HCT116 (cell line): ENCODE measurements around the gene DET1. TPM values are rescaled to one million over a fixed set of nuclear protein-coding genes. Genes with fewer than 3 reads are reported as not detected.
A peak's percentile ranks its signal among the peaks of the same experiment; 100 is the strongest.
"Not testable (repeated sequence)": the region's sequence is repeated elsewhere in the genome, so short reads cannot be mapped to it uniquely, and the experiment has no call there.

Experiments used
- ATAC-seq: fragments of 200-7000 bp; cut with Tn5 transposase; 2 replicates; pipeline ENCODE4 v1.9.1; 2020; ENCODE audit warnings: mild to moderate bottlenecking, moderate library complexity
- BruUV-seq: library from RNA; stranded (reverse); fragments of 400-500 nt; replicated peaks from 2 replicates; lab custom pipeline; 2021; lab: Mats Ljungman, UMichigan
- CTCF ChIA-PET: fragments of 300-600 bp; sonication (Branson Sonifier 250); formaldehyde crosslinking; loops from one replicate; lab custom pipeline; 2021; ENCODE audit warnings: antibody characterized with exemption; lab: Charles Lee
- POLR2A ChIA-PET: fragments of 300-600, 350-600 bp; sonication (Branson Sonifier 250); formaldehyde crosslinking; loops from one replicate; lab custom pipeline; 2021; ENCODE audit warnings: antibody characterized with exemption; lab: Charles Lee
- RAD21 ChIA-PET, 2 experiments: fragments of 300-600 bp; sonication (Branson Sonifier 250); formaldehyde crosslinking; loops; one replicate each; lab custom pipeline; 2023; ENCODE audit warnings: low total read pairs in 2 of 2; ENCODE audit not compliant: uncharacterized antibody in 2 of 2, unreplicated experiment in 2 of 2, low non-redundant PET in 1 of 2; lab: Charles Lee
- DNase-seq: peaks from one replicate; pipeline ENCODE4 v3.0.0-alpha.2; 2010; ENCODE audit warnings: low read depth, low spot score
- H2AFZ ChIP-seq: fragments of 200-600 bp; shearing (Covaris generic), sonication (generic); 2 replicates; pipeline ENCODE4 v1.6.1; 2017; ENCODE audit warnings: low read depth, mixed run types, mixed read lengths, antibody characterized with exemption, low read length; ENCODE audit not compliant: poor library complexity, severe bottlenecking
- H3K27ac ChIP-seq: 2 replicates; pipeline ENCODE4 v1.5.1; 2012; ENCODE audit warnings: low read depth, low read length
- H3K27me3 ChIP-seq: fragments of 200-600 bp; sonication (generic); 2 replicates; pipeline ENCODE4 v1.6.1; 2016; ENCODE audit warnings: mixed run types, low read length, mixed read lengths; ENCODE audit not compliant: insufficient read depth
- H3K36me3 ChIP-seq, 2 experiments: fragments of 200-500 bp in 1 of 2; fragments of 200-600 bp in 1 of 2; sonication (Bioruptor generic) in 1 of 2; sonication (generic) in 1 of 2; 2 replicates each; pipeline versions ENCODE4 v1.5.1 to v1.6.1; 2014 to 2016; ENCODE audit warnings: low read length in 2 of 2, inconsistent platforms in 1 of 2, mixed read lengths in 1 of 2, mixed run types in 1 of 2; ENCODE audit not compliant: insufficient read depth in 2 of 2, control insufficient read depth in 1 of 2
- H3K4me1 ChIP-seq, 2 experiments: fragments of 200-600 bp in 1 of 2; sonication (generic) in 1 of 2; 2 replicates each; pipeline versions ENCODE4 v1.5.1 to v1.6.1; 2012 to 2017; ENCODE audit warnings: low read length in 2 of 2, inconsistent platforms in 1 of 2, mild to moderate bottlenecking in 1 of 2, mixed read lengths in 1 of 2, mixed run types in 1 of 2, moderate library complexity in 1 of 2; ENCODE audit not compliant: insufficient read depth in 2 of 2, control insufficient read depth in 1 of 2
- H3K4me2 ChIP-seq: fragments of 200-600 bp; sonication (generic); 2 replicates; pipeline ENCODE4 v1.6.1; 2017; ENCODE audit warnings: mixed run types, low read length, mixed read lengths
- H3K4me3 ChIP-seq, 2 experiments: fragments of 200-600 bp in 1 of 2; sonication (generic) in 1 of 2; replicated peaks in 1 of 2; 2 replicates each; pipeline ENCODE4 v1.5.1; 2011 to 2016; ENCODE audit warnings: low read length in 2 of 2, control low read depth in 1 of 2, low read depth in 1 of 2, mild to moderate bottlenecking in 1 of 2, mixed read lengths in 1 of 2, mixed run types in 1 of 2
- H3K79me2 ChIP-seq: fragments of 200-600 bp; sonication (generic); 2 replicates; pipeline ENCODE4 v1.6.1; 2017; ENCODE audit warnings: mild to moderate bottlenecking, mixed run types, low read length, moderate library complexity, mixed read lengths; ENCODE audit not compliant: insufficient read depth
- H3K9ac ChIP-seq: fragments of 200-600 bp; sonication (generic); 2 replicates; pipeline ENCODE4 v1.6.1; 2016; ENCODE audit warnings: low read length, mixed read lengths
- H3K9me2 ChIP-seq: fragments of 200-600 bp; sonication (generic), shearing (Covaris generic); 2 replicates; pipeline ENCODE4 v1.6.1; 2017; ENCODE audit warnings: mixed run types, mild to moderate bottlenecking, moderate library complexity; ENCODE audit not compliant: insufficient read depth
- H3K9me3 ChIP-seq, 2 experiments: fragments of 200-500 bp in 1 of 2; fragments of 200-600 bp in 1 of 2; sonication (Bioruptor generic) in 1 of 2; sonication (generic) in 1 of 2; 2 replicates each; pipeline ENCODE4 v1.6.1; 2014 to 2017; ENCODE audit warnings: low read length in 2 of 2, mixed read lengths in 2 of 2, inconsistent platforms in 1 of 2, low read depth in 1 of 2, mild to moderate bottlenecking in 1 of 2, mixed run types in 1 of 2, moderate library complexity in 1 of 2; ENCODE audit not compliant: control insufficient read depth in 1 of 2, insufficient read depth in 1 of 2
- H4K20me1 ChIP-seq: fragments of 200-600 bp; sonication (generic), shearing (Covaris generic); 2 replicates; pipeline ENCODE4 v1.6.1; 2017; ENCODE audit warnings: mixed run types, mild to moderate bottlenecking, moderate library complexity; ENCODE audit not compliant: insufficient read depth
- intact Hi-C: fragments of 100-400 bp; cut with micrococcal nuclease; formaldehyde crosslinking; loops from 2 replicates; pipeline ENCODE4 v1.10.0; 2022
- total RNA-seq: library from RNA; stranded (reverse); gene quantifications from one replicate; pipeline ENCODE4 v1.2.1, GENCODE V29; 2021; ENCODE audit not compliant: unreplicated experiment

DET1 gene
- total RNA-seq, 1 experiment from 2014 or later, result 2.5 TPM

DNA sequence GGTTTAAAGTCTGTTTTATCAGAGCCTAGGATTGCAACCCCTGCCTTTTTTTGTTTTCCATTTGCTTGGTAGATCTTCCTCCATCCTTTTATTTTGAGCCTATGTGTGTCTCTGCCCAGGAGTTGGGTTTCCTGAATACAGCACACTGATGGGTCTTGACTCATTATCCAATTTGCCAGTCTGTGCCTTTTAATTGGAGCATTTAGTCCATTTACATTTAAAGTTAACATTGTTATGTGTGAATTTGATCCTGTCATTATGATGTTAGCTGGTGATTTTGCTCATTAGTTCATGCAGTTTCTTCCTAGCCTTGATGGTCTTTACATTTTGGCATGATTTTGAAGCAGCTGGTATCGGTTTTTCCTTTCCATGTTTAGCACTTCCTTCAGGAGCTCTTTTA lies 11.5 kb upstream of the DET1 start:
- ATAC-seq, POLR2A ChIA-PET, CTCF ChIA-PET, H4K20me1 ChIP-seq, H3K4me1 ChIP-seq, H2AFZ ChIP-seq, H3K4me3 ChIP-seq, RAD21 ChIA-PET, H3K9ac ChIP-seq, BruUV-seq, H3K27ac ChIP-seq, DNase-seq, H3K79me2 ChIP-seq, H3K9me2 ChIP-seq, H3K9me3 ChIP-seq, H3K36me3 ChIP-seq, H3K27me3 ChIP-seq, intact Hi-C loops, H3K4me2 ChIP-seq: not testable (repeated sequence)

DNA sequence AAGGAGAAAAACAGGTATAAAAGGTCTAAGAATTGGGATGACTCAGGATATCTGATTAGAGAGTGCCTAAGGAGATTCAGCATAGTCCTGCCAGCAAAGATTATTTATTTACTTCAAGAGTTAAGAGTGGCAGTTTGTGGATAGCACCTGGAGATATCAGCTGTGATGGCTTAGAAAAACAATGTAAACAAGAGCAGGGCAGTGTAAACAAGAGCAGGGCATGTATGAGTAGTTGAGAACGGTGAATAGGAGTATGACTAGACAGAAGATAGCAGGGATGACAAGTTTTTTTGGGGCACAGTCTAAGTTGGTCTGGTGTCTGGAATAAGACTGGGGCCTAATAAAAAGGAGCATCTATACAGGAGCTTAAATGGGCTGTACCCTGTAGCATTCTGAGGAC lies 1.5 kb upstream of the DET1 start:
- BruUV-seq, DNase-seq, H3K9ac ChIP-seq, H3K27ac ChIP-seq, RAD21 ChIA-PET, H3K79me2 ChIP-seq, H3K9me2 ChIP-seq, H2AFZ ChIP-seq, ATAC-seq, H3K4me3 ChIP-seq, H3K4me1 ChIP-seq, H3K36me3 ChIP-seq, H3K4me2 ChIP-seq, H3K9me3 ChIP-seq, H3K27me3 ChIP-seq, H4K20me1 ChIP-seq, CTCF ChIA-PET: not testable (repeated sequence)
- intact Hi-C loops, result loop anchor here (5.0 kb wide), 1 partner anchor 64 kb away; no protein-coding TSS in a partner anchor
- POLR2A ChIA-PET, result interaction anchor here (0.6 kb wide), 1 partner anchor 327 kb away, joined by 3 read pairs; no protein-coding TSS in a partner anchor

DNA sequence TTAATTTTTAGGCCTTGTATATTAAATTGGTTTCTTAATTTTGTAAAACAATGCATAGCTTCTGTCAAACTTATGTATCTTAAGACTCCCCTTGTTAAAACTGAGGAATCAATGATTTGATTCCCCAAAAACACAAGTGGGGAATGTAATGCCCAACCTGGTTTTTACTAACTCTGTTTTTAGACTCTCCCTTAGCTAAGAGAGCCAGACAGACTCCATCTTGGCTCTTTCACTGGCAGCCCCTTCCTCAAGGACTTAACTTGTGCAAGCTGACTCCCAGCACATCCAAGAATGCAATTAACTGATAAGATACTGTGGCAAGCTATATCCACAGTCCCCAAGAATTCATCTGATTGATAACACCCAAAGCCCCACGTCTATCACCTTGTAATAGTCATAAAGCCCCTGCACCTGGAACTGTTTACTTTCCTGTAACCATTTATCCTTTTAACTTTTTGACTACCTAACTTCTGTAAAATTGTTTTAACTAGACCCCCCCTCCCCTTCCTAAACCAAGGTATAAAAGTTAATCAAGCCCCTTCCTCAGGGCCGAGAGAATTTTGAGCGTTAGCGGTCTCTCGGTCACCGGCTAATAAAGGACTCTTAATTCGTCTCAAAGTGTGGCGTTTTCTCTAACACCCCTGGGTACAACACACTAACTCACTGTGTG lies 768 bp downstream of the DET1 start:
- not testable (repeated sequence) for ATAC-seq

More for the DNA sequence above, 768 bp downstream of the DET1 start:
- RAD21 ChIA-PET, H2AFZ ChIP-seq, CTCF ChIA-PET, H3K9me2 ChIP-seq, H3K79me2 ChIP-seq, H3K27me3 ChIP-seq, H4K20me1 ChIP-seq, POLR2A ChIA-PET, H3K36me3 ChIP-seq, DNase-seq, H3K9me3 ChIP-seq: not testable (repeated sequence)
- H3K4me3 ChIP-seq, result peak overlapping the region; percentile 74 to 77
- H3K27ac ChIP-seq, result peak overlapping the region; percentile 69
- intact Hi-C loops, result loop anchor here (1.0 to 5.0 kb wide), 2 partner anchors 67 to 78 kb away; partner anchors contain the start of genes MRPL46 and MRPS11
- peak overlapping the region; percentile 79 for H3K4me2 ChIP-seq
- BruUV-seq, result TSS peak; percentile 87
- peaks cover 4 to 21% of the 10 kb centered on the region in 2 experiments; a peak in 3 of 4 replicates for H3K4me1 ChIP-seq
- H3K9ac ChIP-seq, result peak overlapping the region; percentile 82
